ENCODE results near the gene KIRREL2. TPM values are rescaled to one million over a fixed set of nuclear protein-coding genes. Genes with fewer than 3 reads are reported as not detected.

Gene KIRREL2
- total RNA-seq, 1 experiment from 2014 or later: not detected

GRCh38 chr19:35812220-35813042 lies 44.3 kb upstream of the KIRREL2 start, which contains the start of gene PRODH2:
TSS of gene PRODH2 (minus strand) at chr19:35812845. CDS start at chr19:35812805, 40 bp downstream.
- Mint-ChIP-seq H3K27me3 (ENCODE audit: insufficient read depth, unreplicated experiment) (peaks cover 37% of the 10 kb centered on the region), H3K27ac (ENCODE audit: low read depth, unreplicated experiment) (no peak within 1 kb of the TSS), H3K36me3 (ENCODE audit: insufficient read depth, unreplicated experiment) (peaks cover 4% of the 10 kb centered on the region), H3K9me3 (ENCODE audit: unreplicated experiment) (no peaks in the 10 kb centered on the region), H3K4me1 (ENCODE audit: insufficient read depth, unreplicated experiment) (no peaks in the 10 kb centered on the region), H3K4me3 (ENCODE audit: unreplicated experiment) (no peak within 1 kb of the TSS)
- no TSS peak for BruUV-seq (replicated peaks)
- intact Hi-C loops (cut with micrococcal nuclease): no loop called here
- POLR2A ChIA-PET: no interaction called here
- CTCF ChIA-PET: no interaction called here
- TF ChIP-seq CTCF (IDR thresholded peaks at IDR 0.05; ENCODE audit: unreplicated experiment): no peak
- DNase-seq (ENCODE audit: unreplicated experiment): no peak

GRCh38 chr19:35813043-35813890 lies 43.4 kb upstream of the KIRREL2 start:
- Mint-ChIP-seq H3K9me3 (ENCODE audit: unreplicated experiment) (no peaks in the 10 kb centered on the region), H3K36me3 (ENCODE audit: insufficient read depth, unreplicated experiment) (peaks cover 4% of the 10 kb centered on the region), H3K4me1 (ENCODE audit: insufficient read depth, unreplicated experiment) (no peaks in the 10 kb centered on the region), H3K4me3 (ENCODE audit: unreplicated experiment) (no peak overlapping the region), H3K27ac (ENCODE audit: low read depth, unreplicated experiment) (no peak overlapping the region), H3K27me3 (ENCODE audit: insufficient read depth, unreplicated experiment) (peaks cover 43% of the 10 kb centered on the region)
- ChIA-PET POLR2A (no interaction called here), CTCF (interaction anchor here (0.6 to 0.7 kb wide), 3 partner anchors 31 to 119 kb away, joined by 3 read pairs; no protein-coding TSS in a partner anchor)
- DNase-seq (ENCODE audit: unreplicated experiment): no peak
- intact Hi-C loops (cut with micrococcal nuclease): no loop called here
- no TSS peak for BruUV-seq (replicated peaks)
- no peak for TF ChIP-seq CTCF (IDR thresholded peaks at IDR 0.05; ENCODE audit: unreplicated experiment)

- Mint-ChIP-seq H3K27ac (ENCODE audit: low read depth, unreplicated experiment) (no peak overlapping the region), H3K36me3 (ENCODE audit: insufficient read depth, unreplicated experiment) (peaks cover 4% of the 10 kb centered on the region), H3K4me1 (ENCODE audit: insufficient read depth, unreplicated experiment) (no peaks in the 10 kb centered on the region), H3K27me3 (ENCODE audit: insufficient read depth, unreplicated experiment) (peaks cover 28% of the 10 kb centered on the region), H3K4me3 (ENCODE audit: unreplicated experiment) (no peak overlapping the region), H3K9me3 (ENCODE audit: unreplicated experiment) (no peaks in the 10 kb centered on the region)
- POLR2A ChIA-PET: no interaction called here
- CTCF ChIA-PET: no interaction called here
- DNase-seq (ENCODE audit: unreplicated experiment): no peak
- intact Hi-C loops (cut with micrococcal nuclease): no loop called here
- TF ChIP-seq CTCF (IDR thresholded peaks at IDR 0.05; ENCODE audit: unreplicated experiment): no peak
- BruUV-seq (replicated peaks): no TSS peak
Measured at GRCh38 chr19:35816262-35816661, 40.4 kb upstream of the KIRREL2 start.

- intact Hi-C loops (cut with micrococcal nuclease): no loop called here
- CTCF ChIA-PET: no interaction called here
- no peak for DNase-seq (ENCODE audit: unreplicated experiment)
- peaks cover 4% of the 10 kb centered on the region for H3K36me3 Mint-ChIP-seq (ENCODE audit: insufficient read depth, unreplicated experiment)
- POLR2A ChIA-PET: interaction anchor here (0.6 kb wide), 1 partner anchor 17 kb away, joined by 4 read pairs; no protein-coding TSS in a partner anchor
- TF ChIP-seq CTCF (IDR thresholded peaks at IDR 0.05; ENCODE audit: unreplicated experiment): no peak
- H3K9me3 Mint-ChIP-seq (ENCODE audit: unreplicated experiment): no peaks in the 10 kb centered on the region
- no peak overlapping the region for H3K4me3 Mint-ChIP-seq (ENCODE audit: unreplicated experiment)
- peaks cover 22% of the 10 kb centered on the region for H3K27me3 Mint-ChIP-seq (ENCODE audit: insufficient read depth, unreplicated experiment)
- H3K27ac Mint-ChIP-seq (ENCODE audit: low read depth, unreplicated experiment): no peak overlapping the region
- H3K4me1 Mint-ChIP-seq (ENCODE audit: insufficient read depth, unreplicated experiment): no peaks in the 10 kb centered on the region
- no TSS peak for BruUV-seq (replicated peaks)
Measured at GRCh38 chr19:35816846-35817245, 39.9 kb upstream of the KIRREL2 start.
